ENCODE data around the gene STAP2. TPM values are rescaled to one million over a fixed set of nuclear protein-coding genes. Genes with fewer than 3 reads are reported as not detected.
"Not testable (repeated sequence)": the region's sequence is repeated elsewhere in the genome, so short reads cannot be mapped to it uniquely, and the experiment has no call there.

STAP2 gene
- total RNA-seq, 3 donors from 2014 or later = 1.6 to 51.4 (median 25.9) TPM

- intact Hi-C loops (cut with DNase I; ENCODE audit: low total_unique reads) = no loop called here
- Histone ChIP-seq H3K4me1 (no peaks in the 10 kb centered on the region), H3K27me3 (peaks cover 0 to 4% of the 10 kb centered on the region in 2 donors), H3K4me3 (no peak overlapping the region), H3K9me3 (no peaks in the 10 kb centered on the region), H3K36me3 (no peaks in the 10 kb centered on the region), H3K27ac (no peak overlapping the region)
- TF ChIP-seq CTCF (IDR thresholded peaks at IDR 0.05) = no peak
- TF ChIP-seq POLR2A (IDR thresholded peaks at IDR 0.05) = no peak
- TF ChIP-seq POLR2AphosphoS5 (IDR thresholded peaks at IDR 0.05) = no peak
- DNase-seq (ENCODE audit: low spot score in 2 of 2) = no peak
Observed at GRCh38 chr19:4295972-4296771, 42.5 kb downstream of the STAP2 start.

DNA sequence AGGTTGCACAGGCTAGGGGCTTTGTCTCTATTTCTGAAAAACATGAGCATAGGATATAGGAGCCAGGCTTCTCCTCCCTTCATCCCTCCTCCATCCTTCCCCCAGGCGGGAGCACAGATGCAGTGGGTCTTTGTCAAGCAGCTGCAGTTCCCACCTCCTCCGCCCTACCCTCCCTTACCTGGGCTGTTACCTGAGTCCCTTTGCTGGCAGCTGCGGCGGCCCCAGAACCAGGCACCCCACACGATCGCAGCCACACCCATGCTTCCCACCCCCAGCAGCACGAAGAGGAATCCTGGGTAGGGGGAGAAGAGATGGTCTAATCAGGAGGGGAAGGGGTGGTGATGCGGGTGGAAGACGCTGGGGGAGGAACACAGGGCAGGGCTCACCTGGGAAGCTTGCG is 44.2 kb downstream of the STAP2 start:
- H3K36me3 ChIP-seq = no peaks in the 10 kb centered on the region
- peaks cover 0 to 4% of the 10 kb centered on the region in 2 donors for H3K27me3 ChIP-seq
- TF ChIP-seq CTCF (IDR thresholded peaks at IDR 0.05) = no peak
- TF ChIP-seq POLR2A (IDR thresholded peaks at IDR 0.05) = no peak
- no peak for TF ChIP-seq POLR2AphosphoS5 (IDR thresholded peaks at IDR 0.05)
- DNase-seq (ENCODE audit: low spot score in 2 of 2) = no peak
- no peak overlapping the region for H3K27ac ChIP-seq
- intact Hi-C loops (cut with DNase I; ENCODE audit: low total_unique reads) = no loop called here
- H3K9me3 ChIP-seq = no peaks in the 10 kb centered on the region
- no peak overlapping the region for H3K4me3 ChIP-seq
- no peaks in the 10 kb centered on the region for H3K4me1 ChIP-seq

DNA sequence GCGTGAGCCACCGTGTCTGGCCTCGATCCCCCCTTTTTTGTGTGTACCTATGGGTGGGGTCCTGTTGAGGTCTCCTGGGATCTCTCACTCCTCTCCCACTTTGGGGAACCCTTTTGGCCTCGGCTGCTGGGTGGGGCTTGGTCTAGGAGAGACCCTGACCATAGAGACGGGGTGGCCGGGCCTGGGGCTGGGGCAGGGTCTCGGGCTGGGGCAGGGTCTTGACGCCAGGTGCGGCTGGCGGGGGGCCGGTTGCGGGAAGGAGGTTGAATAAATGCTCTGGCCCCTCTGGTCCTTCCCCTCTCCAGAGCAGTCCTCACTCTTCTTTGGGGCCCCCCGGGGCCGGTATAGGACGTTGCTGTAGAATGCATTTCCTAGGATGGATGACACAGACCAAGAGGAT is 46.1 kb downstream of the STAP2 start:
- Histone ChIP-seq H3K27me3 (peaks cover 0 to 4% of the 10 kb centered on the region in 2 donors), H3K36me3 (no peaks in the 10 kb centered on the region)
- TF ChIP-seq POLR2AphosphoS5 (IDR thresholded peaks at IDR 0.05) = no peak
- TF ChIP-seq CTCF (IDR thresholded peaks at IDR 0.05) = no peak
- TF ChIP-seq POLR2A (IDR thresholded peaks at IDR 0.05) = no peak

DNA sequence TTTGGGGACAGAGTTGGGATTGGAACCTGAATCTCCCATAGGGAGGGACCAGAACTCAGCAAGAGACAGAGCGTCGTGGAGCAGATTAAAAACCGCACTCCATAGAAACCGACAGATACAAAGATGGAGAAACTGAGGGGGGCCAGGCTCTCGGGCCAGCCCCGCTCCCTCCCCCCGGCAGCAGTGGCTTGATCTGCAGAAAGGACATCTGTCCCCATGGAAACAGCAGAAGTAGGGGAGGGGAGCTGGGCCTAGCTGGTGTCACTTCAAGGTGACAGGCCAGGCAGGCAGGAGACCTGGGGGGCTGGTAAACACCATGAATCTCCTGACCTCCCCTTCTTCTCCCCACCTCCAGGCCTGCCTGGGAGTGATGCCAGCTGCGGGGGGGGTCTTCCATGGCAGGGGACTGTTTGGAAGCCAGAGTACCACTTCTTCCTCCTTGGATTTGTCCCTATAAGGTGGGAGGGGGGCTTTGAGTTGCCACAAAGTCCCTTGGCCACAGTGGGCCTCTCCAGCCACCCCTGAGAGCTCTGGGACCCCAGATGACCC is 47.4 kb downstream of the STAP2 start:
- intact Hi-C loops (cut with DNase I; ENCODE audit: low total_unique reads) = no loop called here
- peaks cover 0 to 4% of the 10 kb centered on the region in 2 donors for H3K27me3 ChIP-seq
- H3K4me1 ChIP-seq = no peaks in the 10 kb centered on the region
- H3K36me3 ChIP-seq = no peaks in the 10 kb centered on the region
- DNase-seq (ENCODE audit: low spot score in 2 of 2) = no peak
- TF ChIP-seq POLR2AphosphoS5 (IDR thresholded peaks at IDR 0.05) = no peak
- no peak for TF ChIP-seq CTCF (IDR thresholded peaks at IDR 0.05)
- no peak for TF ChIP-seq POLR2A (IDR thresholded peaks at IDR 0.05)
- H3K9me3 ChIP-seq = no peaks in the 10 kb centered on the region
- no peak overlapping the region for H3K27ac ChIP-seq
- no peak overlapping the region for H3K4me3 ChIP-seq

More for the DNA sequence above, 46.1 kb downstream of the STAP2 start:
- H3K4me1 ChIP-seq = no peaks in the 10 kb centered on the region
- intact Hi-C loops (cut with DNase I; ENCODE audit: low total_unique reads) = no loop called here
- no peak overlapping the region for H3K4me3 ChIP-seq
- no peak overlapping the region for H3K27ac ChIP-seq
- DNase-seq (ENCODE audit: low spot score in 2 of 2) = no peak
- no peaks in the 10 kb centered on the region for H3K9me3 ChIP-seq

GRCh38 chr19:4288091-4288777 is 50.4 kb downstream of the STAP2 start:
- H3K4me1 ChIP-seq = no peaks in the 10 kb centered on the region
- no peaks in the 10 kb centered on the region for H3K36me3 ChIP-seq
- TF ChIP-seq POLR2A (IDR thresholded peaks at IDR 0.05) = no peak
- no peak for TF ChIP-seq CTCF (IDR thresholded peaks at IDR 0.05)
- no peak for TF ChIP-seq POLR2AphosphoS5 (IDR thresholded peaks at IDR 0.05)
- peaks cover 0 to 16% of the 10 kb centered on the region in 2 donors for H3K27me3 ChIP-seq
- no peak overlapping the region for H3K4me3 ChIP-seq
- no peaks in the 10 kb centered on the region for H3K9me3 ChIP-seq
- H3K27ac ChIP-seq = no peak overlapping the region
- intact Hi-C loops (cut with DNase I; ENCODE audit: low total_unique reads) = no loop called here
- DNase-seq (ENCODE audit: low spot score in 2 of 2) = no peak

DNA sequence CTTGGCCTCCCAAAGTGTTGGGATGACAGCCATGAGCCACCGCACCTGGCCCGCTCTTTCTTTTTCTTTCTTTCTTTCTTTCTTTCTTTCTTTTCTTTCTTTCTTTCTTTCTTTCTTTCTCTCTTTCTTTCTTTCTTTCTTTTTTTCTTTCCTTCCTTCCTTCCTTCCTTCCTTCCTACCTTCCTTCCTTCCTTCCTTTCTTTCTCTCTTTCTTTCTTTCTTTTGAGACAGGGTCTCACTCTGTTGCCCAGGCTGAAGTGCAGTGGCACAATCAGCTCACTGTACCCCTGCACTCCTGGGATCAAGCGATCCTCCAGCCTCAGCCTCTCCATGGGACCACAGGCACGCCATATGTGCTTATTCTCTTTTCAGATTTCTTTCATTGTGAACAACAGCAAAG is 52.5 kb downstream of the STAP2 start:
- DNase-seq (ENCODE audit: low spot score in 2 of 2); H3K27ac ChIP-seq; H3K4me3 ChIP-seq; H3K9me3 ChIP-seq; H3K36me3 ChIP-seq; H3K4me1 ChIP-seq; intact Hi-C loops (cut with DNase I; ENCODE audit: low total_unique reads): not testable (repeated sequence)
- peaks cover 0 to 33% of the 10 kb centered on the region in 2 donors for H3K27me3 ChIP-seq

Data from breast epithelium (tissue), 4 donors.